Measurements from ENCODE around the gene VOPP1.

- no peak for TF ChIP-seq EZH2phosphoT487 (IDR thresholded peaks at IDR 0.05; ENCODE audit: insufficient read depth, low read depth)
- TF ChIP-seq EZH2 (IDR thresholded peaks at IDR 0.05; ENCODE audit: insufficient read depth, poor library complexity, severe bottlenecking), result no peak
Measured at GRCh38 chr7:55535617-55536016, 36.7 kb downstream of the VOPP1 start.

Data from GM23248 (cell line).